Panc1 (cell line): ENCODE data around the gene SGMS1.

ENCODE experiments used
- POLR2AphosphoS5 ChIP-seq: IDR thresholded peaks from 2 replicates; pipeline ENCODE4 v1.6.1; 2012; ENCODE audit warnings: mild to moderate bottlenecking, low read depth, low read length, moderate library complexity
- TF ChIP-seq, protein P1 (sequence below): fragments of 450-650 bp; IDR thresholded peaks from 2 replicates; pipeline ENCODE4 v1.5.1; 2017; ENCODE audit warnings: mild to moderate bottlenecking

- TF ChIP-seq POLR2AphosphoS5, result no peak
- TF ChIP-seq, protein P1, sequence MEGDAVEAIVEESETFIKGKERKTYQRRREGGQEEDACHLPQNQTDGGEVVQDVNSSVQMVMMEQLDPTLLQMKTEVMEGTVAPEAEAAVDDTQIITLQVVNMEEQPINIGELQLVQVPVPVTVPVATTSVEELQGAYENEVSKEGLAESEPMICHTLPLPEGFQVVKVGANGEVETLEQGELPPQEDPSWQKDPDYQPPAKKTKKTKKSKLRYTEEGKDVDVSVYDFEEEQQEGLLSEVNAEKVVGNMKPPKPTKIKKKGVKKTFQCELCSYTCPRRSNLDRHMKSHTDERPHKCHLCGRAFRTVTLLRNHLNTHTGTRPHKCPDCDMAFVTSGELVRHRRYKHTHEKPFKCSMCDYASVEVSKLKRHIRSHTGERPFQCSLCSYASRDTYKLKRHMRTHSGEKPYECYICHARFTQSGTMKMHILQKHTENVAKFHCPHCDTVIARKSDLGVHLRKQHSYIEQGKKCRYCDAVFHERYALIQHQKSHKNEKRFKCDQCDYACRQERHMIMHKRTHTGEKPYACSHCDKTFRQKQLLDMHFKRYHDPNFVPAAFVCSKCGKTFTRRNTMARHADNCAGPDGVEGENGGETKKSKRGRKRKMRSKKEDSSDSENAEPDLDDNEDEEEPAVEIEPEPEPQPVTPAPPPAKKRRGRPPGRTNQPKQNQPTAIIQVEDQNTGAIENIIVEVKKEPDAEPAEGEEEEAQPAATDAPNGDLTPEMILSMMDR, result no peak
Measured at GRCh38 chr10:50512214-50512595, 111.6 kb downstream of the SGMS1 start.
